Activated naive CD4-positive, alpha-beta T cell treated with Interleukin-2 at 50 U/mL for 16 hours (primary cell): ENCODE measurements around the gene PLCB1.

Experiments used
- DNase-seq: peaks from one replicate; pipeline ENCODE4 v3.0.0-alpha.2; 2020

Gene PLCB1

DNA sequence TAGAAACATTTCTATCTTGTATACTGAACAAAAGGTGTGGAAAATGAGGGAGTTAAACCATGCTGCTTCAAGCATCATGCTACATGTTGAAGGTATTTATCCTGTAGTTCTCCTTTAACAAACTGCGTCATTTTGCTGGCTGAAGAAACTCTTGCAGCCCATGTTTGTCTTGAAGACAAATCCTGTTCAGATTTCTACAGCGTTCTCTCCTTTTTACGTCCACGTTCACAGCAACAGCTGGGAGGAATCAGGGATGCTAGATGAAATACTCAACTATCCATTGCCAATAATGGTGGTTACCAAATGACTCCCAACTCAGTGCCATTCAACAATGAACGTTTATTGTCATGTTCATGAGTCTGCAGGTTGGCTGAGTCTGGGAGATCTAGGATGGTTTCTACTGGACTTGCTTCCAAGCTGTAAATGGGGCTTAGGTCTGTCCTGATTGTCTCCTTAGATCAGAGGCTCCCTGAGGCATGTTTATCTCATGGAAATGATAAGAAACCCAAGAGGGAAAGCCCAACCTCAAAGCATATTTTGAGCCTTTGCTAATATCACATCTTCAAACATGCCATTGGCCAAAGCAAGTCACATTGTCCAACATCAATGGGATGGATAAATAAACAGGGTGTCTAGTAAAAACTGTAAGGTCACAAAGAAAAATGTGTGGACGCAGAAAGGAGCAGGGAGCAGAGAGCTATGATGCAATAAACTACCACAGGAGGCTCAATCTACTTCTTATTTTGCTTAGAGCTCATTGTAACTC lies 2.7 kb upstream of the PLCB1 start:
- no peak for DNase-seq

DNA sequence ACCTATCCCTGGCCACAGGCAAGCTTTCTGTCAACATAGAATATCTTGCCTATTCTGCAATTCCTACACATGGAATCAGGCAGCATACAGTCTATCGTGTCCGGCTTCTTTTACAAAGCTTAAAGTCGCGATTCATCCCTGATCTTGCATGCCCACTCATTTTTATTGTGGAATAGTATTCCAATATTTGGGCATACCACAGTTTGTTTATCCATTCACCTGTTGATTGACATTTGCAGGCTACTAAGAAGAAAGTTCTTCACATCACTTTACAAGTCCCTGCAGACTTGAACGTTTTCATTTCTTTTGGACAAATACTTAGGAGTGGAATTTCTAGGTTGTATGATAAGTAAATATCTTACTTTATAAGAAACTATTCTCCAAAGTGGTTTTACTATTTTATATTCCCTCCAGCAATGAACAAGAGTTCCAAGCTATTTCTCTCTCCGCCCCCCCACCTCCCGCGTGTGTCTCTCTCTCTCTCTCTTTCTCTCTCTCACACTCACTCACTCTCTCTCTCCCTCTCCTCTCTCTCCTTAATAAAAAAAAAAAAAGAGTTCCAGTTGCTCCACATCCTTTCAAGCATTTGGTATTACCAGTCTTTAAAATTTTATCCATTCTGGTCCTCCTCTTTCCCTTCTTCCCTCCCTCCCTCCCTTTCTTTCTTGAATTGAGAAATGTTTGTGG lies 1.1 kb upstream of the PLCB1 start:
- DNase-seq: no peak

DNA sequence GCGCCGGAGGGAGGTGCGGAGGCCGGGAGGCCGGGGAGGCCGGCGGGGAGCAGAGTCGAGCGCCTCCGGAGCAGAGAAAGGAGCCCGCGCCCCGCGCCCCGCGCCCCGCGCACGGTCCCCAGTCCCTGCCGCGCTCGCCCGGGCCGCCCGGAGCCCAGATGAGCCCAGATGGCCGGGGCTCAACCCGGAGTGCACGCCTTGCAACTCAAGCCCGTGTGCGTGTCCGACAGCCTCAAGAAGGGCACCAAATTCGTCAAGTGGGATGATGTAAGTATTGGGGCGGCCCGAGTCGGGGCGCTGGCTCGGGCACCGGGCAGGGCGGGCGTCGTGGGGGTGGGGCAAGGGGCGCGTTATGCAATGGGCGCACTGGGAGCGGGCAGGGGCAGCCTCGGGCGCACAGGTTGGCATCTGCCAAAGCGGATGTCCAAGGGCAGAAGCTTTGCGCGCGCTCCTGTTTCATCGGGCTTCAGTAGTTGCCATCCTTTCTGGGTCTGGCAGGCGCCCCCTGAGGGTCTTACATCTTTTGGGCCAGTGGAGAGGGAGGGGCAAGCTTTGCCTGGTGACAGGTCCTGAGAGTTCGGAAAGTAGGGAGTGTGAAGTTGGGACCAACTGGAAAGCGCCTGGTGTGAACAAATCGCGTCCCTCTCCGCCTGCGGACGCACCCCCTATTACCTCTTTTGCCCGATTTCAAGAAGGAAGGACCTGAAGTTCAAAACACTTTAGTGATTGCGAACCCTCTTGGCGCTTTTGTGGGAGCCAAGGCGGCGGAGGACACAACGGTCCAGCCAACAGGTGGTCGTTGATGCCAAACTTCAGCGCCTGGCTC lies 631 bp downstream of the PLCB1 start:
- DNase-seq: peak; percentile 25

DNA sequence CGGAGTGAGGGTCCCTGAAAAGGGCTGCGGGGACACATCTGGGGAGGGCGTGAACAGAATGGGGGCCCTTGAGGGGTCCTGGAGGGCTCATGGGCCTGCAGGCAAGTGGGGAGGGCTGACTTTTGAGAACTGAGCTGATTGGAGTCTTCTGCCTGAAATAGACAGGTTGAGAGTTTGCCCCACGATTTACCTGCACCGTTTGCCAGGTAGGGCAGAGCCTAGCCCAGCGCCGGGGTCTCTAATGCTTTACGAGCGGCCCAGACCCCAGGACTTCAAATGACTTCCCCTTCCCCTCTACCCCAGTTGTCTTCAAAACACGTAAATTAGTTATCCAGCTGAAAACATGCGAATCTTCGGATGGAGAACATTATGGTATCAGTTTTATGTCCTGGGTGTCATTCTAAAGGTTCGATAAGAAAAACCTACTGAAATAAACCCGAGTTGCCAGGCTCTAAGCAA lies 1.3 kb downstream of the PLCB1 start:
- DNase-seq: no peak

DNA sequence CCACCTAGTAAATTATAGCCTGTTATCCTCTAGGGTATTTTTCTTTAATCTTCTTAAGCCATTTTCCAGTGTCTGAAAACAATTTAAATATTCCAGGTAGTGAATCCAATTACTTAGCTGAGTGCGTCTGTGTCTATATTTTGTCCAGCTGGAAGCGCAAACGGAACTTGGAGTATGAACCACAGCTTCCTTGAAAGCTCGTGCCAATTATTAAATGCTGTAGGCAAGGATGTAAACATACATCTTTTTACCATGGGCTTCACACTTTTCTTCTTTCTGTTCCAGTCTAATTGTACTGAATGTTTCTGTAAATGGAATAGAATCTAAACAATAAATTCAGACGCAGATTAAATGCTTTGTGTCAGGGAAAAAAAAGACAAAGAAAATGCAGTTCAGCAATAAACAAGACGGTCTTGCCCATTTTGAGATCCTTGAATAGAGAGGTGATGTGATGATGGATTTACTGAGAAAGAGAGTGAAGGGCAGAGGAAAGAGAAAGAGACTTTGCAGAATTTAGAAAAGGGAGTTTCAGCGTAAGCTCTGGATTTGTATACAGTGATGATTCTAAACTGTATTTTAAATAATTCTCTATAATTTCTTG lies 1.9 kb downstream of the PLCB1 start:
- DNase-seq: no peak

DNA sequence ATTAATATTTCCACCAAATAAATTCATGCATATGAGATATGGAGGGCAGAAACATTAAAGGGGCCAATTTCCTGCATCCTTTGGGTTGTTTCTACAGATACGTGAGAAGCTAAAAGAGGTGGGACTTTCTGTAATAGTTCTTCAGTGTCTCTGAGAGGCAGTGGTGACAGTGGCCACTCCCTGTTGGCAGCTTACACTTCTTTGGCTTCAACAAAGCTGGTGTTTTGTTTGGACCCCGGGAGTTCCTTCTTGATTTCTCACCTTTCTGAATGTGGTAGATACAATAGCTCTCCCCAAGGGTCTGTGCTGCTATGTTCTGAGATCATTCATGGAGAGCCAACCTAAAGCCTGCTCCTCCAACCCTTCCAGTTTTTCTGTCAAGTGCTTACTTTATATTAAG lies 7.8 kb downstream of the PLCB1 start:
- DNase-seq: no peak

DNA sequence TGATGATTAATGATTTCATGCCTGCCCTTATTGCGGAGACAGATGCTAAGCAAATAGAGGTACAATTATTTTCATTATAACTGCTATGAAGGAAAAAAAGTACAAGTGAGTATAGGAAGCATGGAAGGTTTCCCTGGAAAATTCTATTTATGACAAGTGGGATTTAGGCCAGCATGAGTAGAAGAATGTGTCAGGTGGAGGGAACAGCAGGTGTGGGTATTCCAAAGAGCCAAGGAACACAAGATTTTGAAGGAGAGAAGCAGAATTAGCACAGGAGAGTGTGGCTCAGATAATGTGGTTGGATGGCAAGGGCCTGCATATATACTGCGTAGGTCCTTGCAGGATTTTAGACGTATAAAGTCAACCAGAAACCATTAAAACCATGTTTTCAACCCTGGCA lies 11.4 kb downstream of the PLCB1 start:
- no peak for DNase-seq

DNA sequence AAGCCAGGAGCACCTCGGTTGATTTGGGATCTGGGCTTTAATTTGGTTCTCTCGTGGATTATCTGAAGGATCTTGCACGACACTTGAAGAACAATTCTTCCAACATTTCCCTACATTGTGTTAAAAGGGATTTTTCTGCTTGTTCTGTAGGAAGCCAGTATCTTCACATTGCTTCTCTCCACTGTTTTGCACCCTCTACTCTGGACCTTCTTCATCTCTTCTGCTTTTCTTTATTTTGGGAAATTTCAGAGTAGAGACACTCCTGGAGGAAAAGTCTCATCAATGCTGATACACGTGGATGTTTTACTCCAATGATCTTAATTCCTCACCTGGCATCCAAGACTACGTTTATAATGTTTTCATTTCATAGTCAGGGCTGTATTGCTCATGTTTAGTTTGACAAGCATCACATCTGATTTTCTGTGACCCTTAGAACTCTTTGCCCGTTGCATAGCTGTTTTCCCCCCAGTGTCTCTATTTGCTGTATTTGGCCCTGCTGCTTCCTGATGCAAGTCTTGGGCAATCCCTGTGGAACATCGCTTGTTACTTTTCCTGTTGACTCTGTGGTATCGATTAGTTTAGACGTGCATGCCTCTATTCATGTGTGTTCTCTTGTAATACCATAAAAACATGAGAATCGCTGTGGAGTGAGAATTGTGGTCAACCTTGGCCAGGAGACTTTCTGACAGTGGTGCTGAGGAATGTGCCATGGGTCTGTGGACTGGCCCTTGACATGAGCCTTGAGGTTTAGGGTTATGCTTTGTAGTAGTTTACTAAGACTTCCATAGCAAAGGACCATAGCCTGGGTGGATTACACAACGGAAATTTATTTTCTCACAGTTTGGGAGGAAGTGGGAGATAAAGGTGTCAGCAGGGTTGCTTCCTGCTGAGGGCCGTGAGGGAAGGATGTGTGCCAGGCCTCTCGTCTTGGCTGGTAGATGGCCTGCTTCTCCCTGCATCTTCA lies 12.5 kb downstream of the PLCB1 start:
- DNase-seq: no peak

DNA sequence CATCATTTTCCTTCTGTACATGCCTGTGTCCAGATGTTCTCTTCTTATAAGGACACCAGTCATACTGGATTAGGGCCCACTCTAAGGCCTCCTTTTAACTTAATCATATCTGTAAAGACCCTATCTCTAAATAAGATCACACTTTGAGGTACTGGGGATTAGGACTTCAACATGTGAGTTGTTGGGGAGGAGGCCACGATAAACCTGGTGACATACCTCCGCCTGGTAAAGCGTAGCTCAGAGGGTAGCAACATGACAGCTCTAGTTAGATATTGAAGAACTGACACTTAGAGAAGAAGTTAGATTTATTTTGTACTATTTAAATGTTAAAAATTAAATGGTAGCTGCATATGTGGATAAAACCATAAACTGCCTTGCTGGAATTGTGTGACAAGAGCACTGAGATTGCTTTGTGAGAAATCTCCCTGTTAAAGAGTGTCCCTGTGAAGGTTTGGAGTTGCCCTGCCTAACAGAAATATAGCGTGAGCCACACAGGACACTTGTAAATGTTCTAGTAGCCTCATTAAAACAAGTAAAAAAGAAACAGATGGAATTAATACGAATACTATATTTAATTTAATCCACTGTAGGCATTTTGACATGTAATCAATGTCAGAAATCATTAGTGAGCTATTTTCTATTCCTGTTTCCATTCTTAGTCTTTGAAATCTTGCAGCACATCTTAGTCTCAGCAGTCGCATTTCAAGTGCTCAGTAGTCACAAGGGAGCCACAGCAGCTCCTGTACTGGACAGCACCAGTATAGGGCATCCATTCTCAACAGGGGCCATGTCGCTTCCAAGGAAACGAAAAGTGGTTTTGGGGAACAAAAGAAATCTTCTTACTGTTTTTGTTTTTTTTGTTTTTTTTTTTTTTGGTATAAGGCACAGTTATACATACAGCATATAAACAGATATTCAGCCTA lies 13.4 kb downstream of the PLCB1 start:
- no peak for DNase-seq

DNA sequence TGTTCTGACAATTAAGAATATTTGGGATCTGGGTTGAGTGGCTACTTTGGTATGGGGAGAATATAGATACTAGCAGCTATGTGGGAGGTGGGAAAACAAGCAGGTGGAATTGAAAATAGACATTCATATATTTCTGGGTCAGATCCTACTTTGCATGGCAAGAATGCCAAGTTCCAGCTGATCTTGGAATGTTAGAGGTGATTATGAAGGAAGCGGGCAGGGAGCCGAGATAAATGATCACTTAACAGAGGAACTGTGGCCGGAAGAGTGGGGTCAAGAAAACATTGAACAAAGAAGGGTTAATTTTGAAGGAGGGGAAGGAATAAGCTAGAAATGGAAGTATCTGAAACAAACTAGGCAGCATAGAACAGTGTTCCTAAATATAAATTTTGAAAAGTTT lies 15.4 kb downstream of the PLCB1 start:
- no peak for DNase-seq

DNA sequence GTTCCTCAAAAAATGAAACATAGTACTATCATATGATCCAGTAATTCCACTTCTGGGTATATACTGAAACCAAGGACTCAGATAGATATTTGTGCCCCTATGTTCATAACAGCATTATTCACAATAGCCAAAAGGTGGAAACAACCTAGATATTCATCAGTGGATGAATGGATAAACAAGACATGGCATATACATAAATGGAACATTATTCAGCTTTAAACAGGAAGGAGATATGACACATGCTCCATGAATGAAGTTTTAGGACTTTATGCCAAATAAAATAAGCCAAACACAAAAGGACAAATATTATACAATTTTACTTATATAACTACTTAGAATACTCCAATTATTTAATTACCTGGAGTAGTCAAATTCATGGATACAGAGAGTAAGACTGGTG lies 16.4 kb downstream of the PLCB1 start:
- DNase-seq: no peak

DNA sequence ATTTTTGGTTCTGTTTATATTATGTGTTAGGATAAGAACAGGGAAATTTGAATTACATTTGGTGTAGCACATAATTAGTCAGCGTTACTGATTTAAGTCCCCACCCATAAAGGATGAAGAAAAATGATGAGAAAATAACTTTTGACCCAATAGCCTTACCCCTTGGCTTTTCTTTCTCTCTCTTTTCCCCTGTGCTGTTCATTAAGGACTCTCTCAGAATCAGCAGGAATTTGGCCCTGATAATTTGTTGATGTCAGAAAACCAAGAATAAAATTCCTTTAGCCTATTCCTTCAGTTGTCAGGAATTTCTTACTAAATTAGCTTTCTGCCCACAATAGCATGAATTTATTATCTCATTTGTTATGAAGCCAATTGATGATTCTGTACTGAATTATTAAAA lies 18.5 kb downstream of the PLCB1 start:
- DNase-seq: no peak

DNA sequence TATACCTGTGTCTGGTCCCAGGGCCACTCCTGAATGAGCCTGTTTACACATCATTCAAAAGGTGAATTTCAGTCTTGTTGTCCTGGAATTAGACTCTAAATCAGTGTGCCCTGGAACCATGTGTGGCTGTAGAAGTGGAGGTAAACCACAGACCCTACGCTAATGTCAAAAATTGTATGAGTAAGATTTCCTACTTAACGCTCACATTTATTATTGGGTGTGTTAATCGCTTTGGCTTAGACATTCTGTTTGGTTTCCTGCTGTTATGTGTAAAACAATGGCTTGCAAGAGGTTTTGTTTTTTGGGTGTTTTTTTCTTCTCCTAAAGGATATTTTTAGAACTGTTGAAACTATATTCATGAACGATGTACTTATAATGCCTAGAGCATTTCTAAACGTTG lies 19.3 kb downstream of the PLCB1 start:
- no peak for DNase-seq

DNA sequence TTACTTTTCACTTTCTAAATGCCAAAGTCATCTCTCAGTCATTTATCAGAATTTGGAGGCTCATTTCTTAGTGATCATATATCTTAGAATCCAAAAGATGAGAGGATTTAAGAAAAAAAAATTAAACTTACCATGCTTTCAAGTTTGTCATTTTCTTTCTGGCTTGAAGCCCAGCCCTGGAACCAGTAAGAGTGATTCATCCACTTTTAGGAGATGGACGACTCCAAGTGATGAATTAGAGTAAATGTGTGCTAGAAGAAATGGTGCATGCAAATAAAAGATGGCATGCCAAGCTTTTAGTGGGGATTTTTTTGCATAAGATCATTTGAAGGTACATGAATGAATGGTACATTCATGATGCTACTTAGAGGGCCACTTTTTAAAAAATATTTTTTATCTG lies 20.1 kb downstream of the PLCB1 start:
- DNase-seq: no peak

DNA sequence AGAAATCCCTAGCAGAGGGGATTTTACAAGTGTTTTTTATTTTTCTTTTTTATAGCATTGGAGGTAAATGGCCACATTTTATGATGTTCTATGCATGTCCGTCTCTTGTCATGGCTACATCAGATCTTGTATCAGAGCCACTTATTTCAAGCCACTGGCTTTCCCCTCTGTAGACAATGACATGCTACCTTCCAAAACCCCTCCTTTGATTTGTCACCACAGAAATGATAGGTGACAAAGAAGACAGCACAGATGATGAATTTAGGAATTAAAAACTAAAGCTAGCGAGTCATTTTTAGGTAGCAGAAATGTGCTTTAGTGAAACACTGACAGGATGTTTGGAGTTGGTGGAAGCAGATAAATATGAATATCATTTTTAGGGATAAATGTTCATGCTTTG lies 20.8 kb downstream of the PLCB1 start:
- DNase-seq: no peak

DNA sequence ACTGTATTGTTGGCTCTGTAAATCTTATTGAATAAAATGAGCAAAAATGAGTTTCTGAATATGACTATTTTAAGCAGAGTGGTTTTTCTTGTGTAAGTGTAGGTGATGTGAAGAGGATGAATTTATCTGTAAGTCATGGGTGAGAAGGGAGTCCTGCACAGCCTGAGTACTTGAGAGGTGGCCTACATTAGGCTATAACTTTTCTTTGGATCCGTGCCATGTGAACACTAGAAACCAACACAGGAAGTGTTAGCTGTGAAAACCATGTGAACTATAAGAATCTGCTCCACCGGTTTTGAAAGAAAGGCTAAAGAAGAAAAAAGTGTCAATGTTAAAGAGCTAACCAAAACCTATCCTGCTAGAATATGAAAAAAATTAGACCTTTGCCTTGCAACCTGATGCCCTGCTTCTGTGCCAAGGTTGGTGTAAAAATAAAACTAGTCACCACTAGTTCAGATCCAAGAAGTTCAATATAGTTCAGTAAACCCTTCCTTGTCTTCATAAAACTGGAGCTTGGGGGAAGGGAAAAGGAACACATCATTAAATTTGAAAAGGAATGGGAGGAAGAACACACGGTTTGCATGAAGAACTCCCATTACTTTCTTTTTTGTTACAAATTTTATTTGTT lies 21.3 kb downstream of the PLCB1 start:
- DNase-seq: no peak

DNA sequence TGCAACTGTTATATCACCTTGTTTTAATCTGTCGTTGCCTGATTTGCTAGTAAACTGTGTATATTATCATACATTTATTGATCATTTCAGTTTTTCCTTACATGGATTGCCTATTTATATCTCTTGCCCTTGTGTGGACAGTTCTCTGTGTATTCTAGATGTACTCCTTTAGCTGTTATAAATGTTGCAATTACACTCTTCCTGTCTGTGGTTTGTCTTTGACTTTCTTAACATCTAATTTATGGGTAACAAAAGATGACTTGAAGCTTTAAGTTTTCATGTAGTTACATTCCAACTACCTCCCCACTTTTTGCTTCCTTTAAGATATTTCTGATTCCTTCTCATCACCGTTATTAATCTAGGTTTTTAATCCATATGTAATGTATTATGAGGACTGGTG lies 22.6 kb downstream of the PLCB1 start:
- no peak for DNase-seq

DNA sequence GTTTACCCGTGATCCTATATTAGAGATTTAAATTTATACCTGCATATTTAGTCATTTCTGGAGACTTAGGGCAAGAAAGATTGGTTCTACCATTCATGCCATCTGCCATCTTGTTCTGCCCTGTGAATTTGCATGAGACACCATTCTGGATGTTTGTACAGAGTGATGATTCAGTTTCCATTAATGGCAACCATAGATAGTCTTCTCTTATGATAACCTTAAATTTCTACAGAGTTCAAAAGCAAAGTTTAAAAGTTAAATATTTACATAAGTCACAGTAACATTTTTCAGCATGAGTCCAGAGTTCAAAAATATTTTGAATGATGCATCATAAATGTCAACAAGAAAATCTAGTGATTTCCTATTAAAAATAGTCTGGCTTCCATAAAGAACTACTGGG lies 23.2 kb downstream of the PLCB1 start:
- DNase-seq: no peak

DNA sequence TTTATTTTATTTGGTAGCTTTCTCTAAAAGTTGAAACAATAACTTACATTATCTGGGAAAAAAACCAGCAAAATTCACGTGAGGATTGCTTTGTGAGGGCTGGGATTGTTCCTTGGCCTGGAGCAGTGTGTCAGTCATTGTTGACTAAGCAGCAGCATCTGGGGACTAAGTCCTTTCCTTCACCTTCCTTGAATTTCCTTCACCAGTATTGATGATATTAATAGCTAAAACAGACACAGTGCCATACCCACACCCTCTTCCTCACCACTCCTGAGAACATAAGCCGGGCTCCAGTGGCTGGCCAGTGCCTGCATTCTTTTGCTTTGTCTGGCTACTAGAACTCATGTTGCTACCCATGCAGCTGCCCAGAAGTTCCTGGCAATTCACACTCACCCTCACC lies 23.7 kb downstream of the PLCB1 start:
- DNase-seq: no peak

DNA sequence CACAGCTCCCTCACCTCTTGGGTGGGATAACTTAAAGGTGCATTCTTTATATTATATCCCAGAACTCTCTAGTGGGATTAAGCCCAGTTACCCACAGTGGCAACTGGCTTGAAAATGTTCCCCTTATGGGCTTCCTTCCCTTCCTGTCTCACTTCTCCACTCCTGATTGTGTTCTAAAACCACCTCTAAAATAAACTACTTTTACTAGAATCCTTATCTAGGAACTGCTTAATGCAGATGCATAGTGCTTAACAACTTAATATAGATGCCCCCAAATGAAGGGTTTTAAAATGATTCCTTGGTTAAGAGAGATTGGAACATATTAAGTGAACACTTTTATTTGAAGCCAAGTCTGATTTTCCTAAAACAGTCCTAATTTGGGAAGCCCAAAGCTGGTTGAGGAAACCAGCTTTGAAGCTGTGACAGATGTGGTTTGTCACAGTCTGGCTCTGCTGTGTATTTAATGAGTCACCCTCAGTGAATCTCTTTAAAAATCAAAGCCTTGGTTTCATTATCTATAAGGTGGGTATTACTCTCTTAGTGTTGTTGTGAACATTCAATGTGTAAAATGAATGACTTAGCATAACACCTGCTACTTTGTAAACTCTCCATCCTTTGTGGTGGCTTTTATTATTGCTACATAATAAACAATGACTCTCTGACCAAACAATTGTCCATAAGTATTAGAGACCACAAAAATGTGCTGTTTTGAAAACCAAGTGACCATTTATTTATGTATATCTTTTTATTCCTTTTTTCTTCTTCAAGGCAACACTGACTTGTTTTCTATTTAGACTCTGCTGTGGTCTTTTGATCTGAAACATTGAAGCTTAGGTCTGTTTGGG lies 24.4 kb downstream of the PLCB1 start:
- no peak for DNase-seq
